Mucosa of stomach (tissue), 1 donor: ENCODE data around the gene ARHGEF4.

Experiments used
- H3K27me3 ChIP-seq: one replicate; pipeline ENCODE4 v1.7.0; 2013; ENCODE audit warnings: mild to moderate bottlenecking, low read length; ENCODE audit not compliant: control insufficient read depth, insufficient read depth
- H3K36me3 ChIP-seq: one replicate; pipeline ENCODE4 v1.7.0; 2013; ENCODE audit warnings: low read length; ENCODE audit not compliant: control insufficient read depth, insufficient read depth
- H3K4me1 ChIP-seq: one replicate; pipeline ENCODE4 v1.7.0; 2013; ENCODE audit warnings: mild to moderate bottlenecking, low read length; ENCODE audit not compliant: control insufficient read depth, insufficient read depth
- H3K4me3 ChIP-seq: one replicate; pipeline ENCODE4 v1.7.0; 2013; ENCODE audit warnings: low read length
- H3K9ac ChIP-seq: one replicate; pipeline ENCODE4 v1.7.0; 2013; ENCODE audit warnings: mild to moderate bottlenecking, low read length, moderate library complexity
- H3K9me3 ChIP-seq: one replicate; pipeline ENCODE4 v1.7.0; 2013; ENCODE audit warnings: mild to moderate bottlenecking, low read length, moderate library complexity; ENCODE audit not compliant: control insufficient read depth
- donor health status: Pancreatic carcinoma.

Gene ARHGEF4

GRCh38 chr2:131046918-131047652 is 210.4 kb downstream of the ARHGEF4 start:
- Histone ChIP-seq H3K36me3 (peaks cover 12% of the 10 kb centered on the region), H3K4me3 (no peak overlapping the region), H3K9ac (no peak overlapping the region), H3K9me3 (no peaks in the 10 kb centered on the region), H3K27me3 (no peaks in the 10 kb centered on the region), H3K4me1 (peaks cover 4% of the 10 kb centered on the region)

DNA sequence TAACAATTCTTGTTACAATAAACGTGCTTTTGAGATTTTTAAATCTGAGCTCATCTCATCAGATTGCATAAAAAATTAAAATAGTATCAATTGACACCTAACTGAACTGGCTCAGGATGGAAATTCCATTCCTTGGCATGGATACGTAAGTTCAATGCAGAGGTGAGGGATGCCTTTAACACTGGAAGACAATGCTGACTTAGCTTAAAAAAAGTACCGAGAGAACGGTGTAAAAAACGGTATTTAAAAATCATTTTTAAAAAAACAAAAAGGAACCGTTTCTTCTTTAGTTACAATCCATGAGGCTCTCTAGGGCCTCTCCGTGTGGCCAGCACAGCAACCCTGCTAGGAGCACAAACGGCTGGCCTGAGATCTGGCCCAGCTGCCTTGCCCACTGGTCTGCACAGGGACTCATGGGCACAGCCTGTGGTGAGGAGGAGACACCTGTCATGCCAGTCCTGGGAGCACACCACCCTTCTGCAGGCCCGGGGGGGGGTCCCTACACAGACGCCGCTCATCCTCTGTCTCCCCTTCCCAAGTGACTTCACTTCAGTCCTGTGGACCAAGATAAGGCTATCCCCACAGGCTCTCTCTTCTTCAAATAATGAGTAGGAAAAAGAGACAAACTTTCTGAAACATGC is 211.3 kb downstream of the ARHGEF4 start:
- Histone ChIP-seq H3K36me3 (peaks cover 20% of the 10 kb centered on the region), H3K9me3 (no peaks in the 10 kb centered on the region), H3K4me1 (no peaks in the 10 kb centered on the region), H3K9ac (no peak overlapping the region), H3K27me3 (no peaks in the 10 kb centered on the region), H3K4me3 (no peak overlapping the region)

- H3K27me3 ChIP-seq = no peaks in the 10 kb centered on the region
- H3K4me3 ChIP-seq = no peak overlapping the region
- no peaks in the 10 kb centered on the region for H3K9me3 ChIP-seq
- H3K36me3 ChIP-seq = peaks cover 20% of the 10 kb centered on the region
- no peaks in the 10 kb centered on the region for H3K4me1 ChIP-seq
- no peak overlapping the region for H3K9ac ChIP-seq
These were observed 211.9 kb downstream of the ARHGEF4 start for GRCh38 chr2:131048641-131049040.

DNA sequence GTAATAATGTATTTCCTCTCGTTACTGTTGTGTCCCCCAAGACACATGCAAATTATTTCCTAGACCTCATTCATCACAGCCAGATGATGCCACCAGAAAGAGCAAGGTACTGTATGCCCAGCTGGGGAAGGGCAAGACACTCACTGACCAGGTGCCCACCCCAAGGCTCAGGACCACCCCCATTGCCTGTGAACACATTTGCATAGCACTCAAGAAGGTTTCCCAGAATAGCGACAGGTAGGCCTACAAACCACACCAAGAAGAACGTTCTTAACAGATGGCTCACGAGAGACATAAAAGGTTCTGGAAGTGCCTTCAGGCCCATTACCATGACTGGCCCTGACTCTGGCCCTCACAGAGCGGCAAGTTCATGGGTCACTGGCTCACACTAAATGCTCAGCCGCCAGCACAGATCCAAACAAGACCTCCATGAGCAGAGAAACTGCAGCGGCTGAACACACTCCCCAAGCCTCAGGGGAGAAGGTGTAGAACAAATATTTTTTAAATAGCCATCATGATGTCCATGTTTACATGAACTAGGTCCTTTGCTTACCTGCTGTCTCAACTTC is 212.5 kb downstream of the ARHGEF4 start:
- H3K4me1 ChIP-seq = no peaks in the 10 kb centered on the region
- no peak overlapping the region for H3K9ac ChIP-seq
- H3K4me3 ChIP-seq = no peak overlapping the region
- H3K36me3 ChIP-seq = peaks cover 20% of the 10 kb centered on the region
- H3K27me3 ChIP-seq = no peaks in the 10 kb centered on the region
- H3K9me3 ChIP-seq = no peaks in the 10 kb centered on the region

- no peaks in the 10 kb centered on the region for H3K4me1 ChIP-seq
- no peak overlapping the region for H3K4me3 ChIP-seq
- H3K9ac ChIP-seq = no peak overlapping the region
- peaks cover 20% of the 10 kb centered on the region for H3K36me3 ChIP-seq
- H3K27me3 ChIP-seq = no peaks in the 10 kb centered on the region
- no peaks in the 10 kb centered on the region for H3K9me3 ChIP-seq
These were observed 214.2 kb downstream of the ARHGEF4 start for GRCh38 chr2:131050896-131051295.

DNA sequence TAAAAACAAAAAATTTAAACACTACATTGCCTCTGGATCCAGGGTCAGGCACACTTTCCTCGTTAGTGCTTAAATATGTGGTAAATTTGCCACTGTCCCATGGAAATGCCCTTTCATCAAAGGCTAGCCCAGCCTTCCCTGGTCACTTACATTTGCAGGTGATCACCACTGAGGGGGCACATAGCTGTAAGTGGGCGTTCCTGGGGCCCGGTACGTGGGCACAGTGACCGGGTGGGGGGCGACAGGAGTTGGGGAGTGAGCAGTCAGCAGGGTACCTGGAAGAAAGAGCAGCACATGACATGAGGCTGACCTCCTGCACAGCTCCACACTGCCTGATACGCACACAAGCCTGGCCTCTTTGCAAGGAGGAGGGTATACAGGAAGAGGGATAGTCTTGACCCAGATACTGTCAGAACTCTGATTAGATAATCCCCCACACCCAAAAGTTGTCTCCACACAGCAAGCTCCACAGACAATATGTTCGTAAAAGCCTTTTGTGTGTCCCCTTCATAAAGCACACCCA is 216.1 kb downstream of the ARHGEF4 start:
- H3K9me3 ChIP-seq = no peaks in the 10 kb centered on the region
- no peaks in the 10 kb centered on the region for H3K27me3 ChIP-seq
- no peak overlapping the region for H3K9ac ChIP-seq
- no peak overlapping the region for H3K4me3 ChIP-seq
- H3K4me1 ChIP-seq = no peaks in the 10 kb centered on the region
- H3K36me3 ChIP-seq = peaks cover 24% of the 10 kb centered on the region

DNA sequence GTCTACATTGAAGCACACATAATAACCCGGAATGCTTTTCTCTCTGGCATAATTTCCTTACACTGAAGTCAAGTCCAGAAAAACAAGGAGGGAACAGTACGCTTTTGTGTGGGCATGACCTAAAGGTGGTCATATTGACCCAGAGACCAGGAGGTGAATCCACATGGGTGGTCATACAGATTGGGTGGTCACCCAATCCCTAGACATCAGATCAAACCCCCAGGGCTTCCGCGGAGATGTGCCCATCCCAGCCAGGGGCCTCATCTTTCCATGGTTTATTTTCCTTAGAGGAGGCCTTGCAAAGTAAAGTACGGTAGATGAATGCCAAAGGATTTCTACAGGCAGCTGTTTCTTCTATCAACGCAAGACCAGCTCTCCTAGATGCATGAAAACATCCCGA is 217.8 kb downstream of the ARHGEF4 start:
- H3K4me3 ChIP-seq = no peak overlapping the region
- H3K36me3 ChIP-seq = peaks cover 20% of the 10 kb centered on the region
- no peaks in the 10 kb centered on the region for H3K4me1 ChIP-seq
- no peak overlapping the region for H3K9ac ChIP-seq
- no peaks in the 10 kb centered on the region for H3K27me3 ChIP-seq
- no peaks in the 10 kb centered on the region for H3K9me3 ChIP-seq

- H3K4me3 ChIP-seq = no peak overlapping the region
- no peak overlapping the region for H3K9ac ChIP-seq
- H3K27me3 ChIP-seq = no peaks in the 10 kb centered on the region
- no peaks in the 10 kb centered on the region for H3K4me1 ChIP-seq
- H3K9me3 ChIP-seq = no peaks in the 10 kb centered on the region
- peaks cover 17% of the 10 kb centered on the region for H3K36me3 ChIP-seq
These were observed 218.7 kb downstream of the ARHGEF4 start for GRCh38 chr2:131055169-131056065.

GRCh38 chr2:131056204-131056931 is 219.7 kb downstream of the ARHGEF4 start:
- peaks cover 17% of the 10 kb centered on the region for H3K36me3 ChIP-seq
- no peaks in the 10 kb centered on the region for H3K9me3 ChIP-seq
- no peak overlapping the region for H3K4me3 ChIP-seq
- H3K4me1 ChIP-seq = no peaks in the 10 kb centered on the region
- H3K9ac ChIP-seq = no peak overlapping the region
- H3K27me3 ChIP-seq = no peaks in the 10 kb centered on the region

DNA sequence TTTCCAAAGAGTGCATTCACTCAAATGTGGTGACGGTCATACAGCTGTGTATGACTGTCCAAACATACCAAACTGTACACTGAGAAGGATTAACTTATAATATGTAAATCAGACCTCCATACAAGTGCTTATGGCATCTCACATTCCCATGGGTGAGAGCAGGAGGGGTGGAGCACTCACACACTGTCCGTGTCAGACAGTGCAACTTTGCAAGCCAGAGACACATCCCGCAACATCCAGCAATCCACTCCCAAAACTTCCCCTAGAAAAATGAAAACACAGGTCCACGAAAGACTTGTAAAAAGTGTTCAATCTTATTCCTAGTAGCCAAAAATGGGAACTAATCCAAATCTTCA is 220.2 kb downstream of the ARHGEF4 start:
- peaks cover 14% of the 10 kb centered on the region for H3K36me3 ChIP-seq

GRCh38 chr2:131058214-131058843 is 221.6 kb downstream of the ARHGEF4 start:
- Histone ChIP-seq H3K9ac (no peak overlapping the region), H3K4me1 (no peaks in the 10 kb centered on the region), H3K36me3 (peaks cover 5% of the 10 kb centered on the region), H3K9me3 (no peaks in the 10 kb centered on the region), H3K4me3 (no peak overlapping the region), H3K27me3 (no peaks in the 10 kb centered on the region)

More for the DNA sequence above, 220.2 kb downstream of the ARHGEF4 start:
- H3K4me3 ChIP-seq = no peak overlapping the region
- no peaks in the 10 kb centered on the region for H3K4me1 ChIP-seq
- no peaks in the 10 kb centered on the region for H3K9me3 ChIP-seq
- H3K9ac ChIP-seq = no peak overlapping the region
- no peaks in the 10 kb centered on the region for H3K27me3 ChIP-seq
